Hematopoietic multipotent progenitor cell treated with erythropoietin and hydrocortisone succinate and interleukin-3 and kit ligand, for 17 days (in vitro differentiated cells): ENCODE results near the gene SMCO3.

Experiments
- DNase-seq: peaks from one replicate; pipeline ENCODE4 v3.0.0-alpha.2; 2015; ENCODE audit warnings: low spot score

Gene SMCO3

GRCh38 chr12:14814014-14814413, at the start of gene SMCO3:
TSS of gene SMCO3 (minus strand) at chr12:14814182. CDS start at chr12:14806680, 7,502 bp downstream.
- DNase-seq = no peak

GRCh38 chr12:14860490-14860889, 46.5 kb upstream of the SMCO3 start:
- DNase-seq = no peak

- no peak for DNase-seq
These were observed 44.5 kb upstream of the SMCO3 start for GRCh38 chr12:14858513-14858912.

- no peak for DNase-seq
These were observed 40.7 kb upstream of the SMCO3 start for GRCh38 chr12:14854586-14855183.

GRCh38 chr12:14853961-14854360, 40.0 kb upstream of the SMCO3 start:
- no peak for DNase-seq

- no peak for DNase-seq
These were observed 38.9 kb upstream of the SMCO3 start for GRCh38 chr12:14852880-14853279.

GRCh38 chr12:14850929-14851663, 37.1 kb upstream of the SMCO3 start:
- DNase-seq = no peak

GRCh38 chr12:14849661-14850060, 35.7 kb upstream of the SMCO3 start:
- DNase-seq = no peak

GRCh38 chr12:14846876-14847580, 33.0 kb upstream of the SMCO3 start:
- peak; percentile 4 for DNase-seq

GRCh38 chr12:14846042-14846587, 32.1 kb upstream of the SMCO3 start:
- DNase-seq = peak; percentile 33

GRCh38 chr12:14845350-14845750, 31.4 kb upstream of the SMCO3 start:
- DNase-seq = peak; percentile 89

GRCh38 chr12:14844401-14844800, 30.4 kb upstream of the SMCO3 start:
- DNase-seq = peak; percentile 63

GRCh38 chr12:14843425-14843887, 29.5 kb upstream of the SMCO3 start, which contains the start of gene ART4:
TSS of gene ART4 (minus strand) at chr12:14843526. CDS start at chr12:14843113, 413 bp downstream.
- DNase-seq = peak; percentile 92

GRCh38 chr12:14842315-14842714, 28.3 kb upstream of the SMCO3 start:
- DNase-seq = no peak

- peak; percentile 76 for DNase-seq
These were observed 27.8 kb upstream of the SMCO3 start for GRCh38 chr12:14841761-14842160.

GRCh38 chr12:14840616-14841015, 26.6 kb upstream of the SMCO3 start:
- peak; percentile 39 for DNase-seq

GRCh38 chr12:14839262-14839661, 25.3 kb upstream of the SMCO3 start:
- peak; percentile 30 for DNase-seq

- peak; percentile 73 for DNase-seq
These were observed 22.6 kb upstream of the SMCO3 start for GRCh38 chr12:14836336-14837210.

GRCh38 chr12:14834509-14834908, 20.5 kb upstream of the SMCO3 start:
- peak; percentile 43 for DNase-seq

GRCh38 chr12:14833952-14834351, 20.0 kb upstream of the SMCO3 start:
- DNase-seq = peak; percentile 45

GRCh38 chr12:14833336-14833735, 19.4 kb upstream of the SMCO3 start:
- no peak for DNase-seq

- no peak for DNase-seq
These were observed 14.9 kb upstream of the SMCO3 start for GRCh38 chr12:14828892-14829291.
